Adipose tissue (tissue), 3 donors: ENCODE results near the gene FUS. TPM values are rescaled to one million over a fixed set of nuclear protein-coding genes. Genes with fewer than 3 reads are reported as not detected.
A peak's percentile ranks its signal among the peaks of the same experiment; 100 is the strongest.
"Not testable (repeated sequence)": the region's sequence is repeated elsewhere in the genome, so short reads cannot be mapped to it uniquely, and the experiment has no call there.

Source experiments
- H3K27ac ChIP-seq: one replicate; pipeline ENCODE4 v1.5.1; 2013; ENCODE audit warnings: low read depth, low read length
- WGBS, 3 donors: extraction: QIAGEN DNeasy Blood & Tissue Kit; methylation state at CpG; one replicate each; pipeline ENCODE4 v1.1.7; 2013; 5-methylcytosine and 5-hydroxymethylcytosine counted together
- polyA plus RNA-seq, 3 donors: library from polyadenylated mRNA; stranded (reverse); fragments of 200-250 nt; gene quantifications; one replicate each; pipeline ENCODE4 v1.2.3, GENCODE V29; 2013
- donor health status: healthy with polysubstance abuse.
- donor health status: Bipolar disorder and iron deficiency.
- donor health status: healthy.

Gene FUS
- polyA plus RNA-seq: 100 to 1,000 TPM in 2 of 3 donors, 10 to 100 TPM in 1; 79.6 to 236 (median 213) TPM

DNA sequence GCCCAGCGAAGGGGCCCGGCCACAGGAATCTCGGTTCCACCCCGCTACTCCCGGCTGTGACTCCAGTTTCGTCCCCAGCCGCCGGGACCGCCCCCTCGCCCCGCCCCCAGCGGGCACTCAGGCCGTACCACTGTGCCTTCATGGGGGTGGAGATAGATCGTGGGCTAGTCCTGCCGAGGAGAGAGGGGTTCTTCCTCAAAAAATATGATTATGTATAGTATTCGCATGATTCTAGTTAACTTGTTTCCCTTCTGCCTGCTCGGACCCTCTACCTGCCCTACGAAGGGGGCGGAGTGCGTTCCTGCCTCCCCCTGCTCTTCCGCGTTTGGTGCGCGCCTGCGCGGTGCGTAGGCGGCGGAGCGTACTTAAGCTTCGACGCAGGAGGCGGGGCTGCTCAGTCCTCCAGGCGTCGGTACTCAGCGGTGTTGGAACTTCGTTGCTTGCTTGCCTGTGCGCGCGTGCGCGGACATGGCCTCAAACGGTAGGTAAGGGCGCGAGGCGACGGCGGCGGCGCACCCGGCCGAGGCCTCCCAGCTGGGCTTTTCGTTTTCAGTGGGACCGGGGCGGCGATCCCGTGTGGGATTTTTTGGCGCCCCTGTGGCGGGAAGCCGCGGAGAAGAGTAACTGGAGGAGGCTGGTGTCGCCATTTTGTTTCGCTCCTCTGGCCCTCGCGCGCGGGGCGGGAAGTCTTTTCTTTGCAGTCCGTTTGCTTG lies at the start of gene FUS:
Gene FUS, plus strand, starts transcription at position 393 of the 713 bp plus-strand sequence. Its CDS starts 76 bp downstream, at position 469.
- 0% methylated on average over 69 of the region's 69 CpGs for WGBS, 3 donors
- peak within 1 kb of the TSS; percentile 98 for H3K27ac ChIP-seq

DNA sequence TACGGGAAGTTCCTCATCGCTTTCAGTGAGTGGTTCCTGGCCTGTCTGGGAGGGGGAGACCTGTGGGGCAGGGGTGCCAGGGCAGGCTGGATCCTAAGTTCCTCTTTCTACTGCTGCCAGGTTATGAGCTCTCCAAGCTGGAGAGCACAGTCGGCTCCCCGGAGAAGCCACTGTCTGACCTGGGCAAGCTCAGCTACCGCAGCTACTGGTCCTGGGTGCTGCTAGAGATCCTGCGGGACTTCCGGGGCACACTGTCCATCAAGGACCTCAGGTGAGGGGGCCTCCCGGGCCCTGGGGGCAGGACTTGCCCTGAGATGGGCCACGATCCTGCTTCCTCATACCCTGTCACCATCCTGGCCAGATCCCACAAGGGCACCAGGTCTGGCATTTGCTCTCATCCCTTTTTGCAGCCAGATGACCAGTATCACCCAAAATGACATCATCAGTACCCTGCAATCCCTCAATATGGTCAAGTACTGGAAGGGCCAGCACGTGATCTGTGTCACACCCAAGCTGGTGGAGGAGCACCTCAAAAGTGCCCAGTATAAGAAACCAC lies 49.5 kb upstream of the FUS start:
- 40 to 73% (median 72%) methylated on average over 10 of the region's 10 CpGs for WGBS, 3 donors
- no peak overlapping the region for H3K27ac ChIP-seq

DNA sequence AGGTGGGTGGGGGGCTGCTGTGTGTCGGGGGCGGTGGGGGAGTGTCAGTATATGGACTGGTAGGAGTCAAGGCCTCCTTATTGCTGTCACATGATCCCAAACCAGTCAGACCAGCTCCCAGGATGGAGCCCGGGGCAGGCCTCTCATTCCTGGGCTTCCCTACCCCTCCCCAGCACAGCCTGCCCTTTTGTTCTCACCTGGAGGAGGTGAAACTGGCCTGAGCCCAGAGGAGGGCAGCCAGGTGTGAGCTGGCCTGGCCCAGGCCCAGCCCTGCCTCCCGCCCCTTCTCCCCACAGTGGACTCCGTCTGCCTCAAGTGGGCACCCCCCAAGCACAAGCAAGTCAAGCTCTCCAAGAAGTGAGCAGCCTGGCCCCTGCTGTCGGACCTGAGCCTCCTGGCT lies 49.0 kb upstream of the FUS start:
- H3K27ac ChIP-seq: no peak overlapping the region
- 31 to 89% (median 88%) methylated on average over 6 of the region's 6 CpGs for WGBS, 3 donors

GRCh38 chr16:31131416-31131815 lies 48.5 kb upstream of the FUS start:
- WGBS, 3 donors: 65 to 91% (median 84%) methylated on average over 11 of the region's 11 CpGs
- no peak overlapping the region for H3K27ac ChIP-seq

DNA sequence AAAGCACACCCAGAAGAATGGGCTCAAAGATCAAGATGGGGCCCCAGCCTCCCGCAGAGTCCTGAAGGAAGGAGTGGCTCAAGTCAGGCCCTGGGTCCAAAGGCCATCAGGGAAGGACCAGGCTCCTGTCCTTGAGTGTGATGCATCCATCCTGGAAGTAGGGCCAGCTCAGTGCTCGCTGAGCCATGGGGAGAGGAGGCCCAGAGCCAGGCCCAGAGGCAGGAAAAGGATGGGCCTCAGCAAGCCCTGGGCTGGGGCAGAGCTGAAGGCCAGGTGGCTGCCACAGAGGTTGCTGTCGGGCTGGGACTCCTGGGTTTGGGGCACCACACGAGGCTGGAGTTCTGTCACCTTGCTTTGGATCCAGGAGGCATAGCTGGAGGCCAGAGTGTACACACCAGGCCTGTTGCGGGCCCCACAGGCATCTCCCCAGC lies 48.1 kb upstream of the FUS start:
- H3K27ac ChIP-seq: no peak overlapping the region

DNA sequence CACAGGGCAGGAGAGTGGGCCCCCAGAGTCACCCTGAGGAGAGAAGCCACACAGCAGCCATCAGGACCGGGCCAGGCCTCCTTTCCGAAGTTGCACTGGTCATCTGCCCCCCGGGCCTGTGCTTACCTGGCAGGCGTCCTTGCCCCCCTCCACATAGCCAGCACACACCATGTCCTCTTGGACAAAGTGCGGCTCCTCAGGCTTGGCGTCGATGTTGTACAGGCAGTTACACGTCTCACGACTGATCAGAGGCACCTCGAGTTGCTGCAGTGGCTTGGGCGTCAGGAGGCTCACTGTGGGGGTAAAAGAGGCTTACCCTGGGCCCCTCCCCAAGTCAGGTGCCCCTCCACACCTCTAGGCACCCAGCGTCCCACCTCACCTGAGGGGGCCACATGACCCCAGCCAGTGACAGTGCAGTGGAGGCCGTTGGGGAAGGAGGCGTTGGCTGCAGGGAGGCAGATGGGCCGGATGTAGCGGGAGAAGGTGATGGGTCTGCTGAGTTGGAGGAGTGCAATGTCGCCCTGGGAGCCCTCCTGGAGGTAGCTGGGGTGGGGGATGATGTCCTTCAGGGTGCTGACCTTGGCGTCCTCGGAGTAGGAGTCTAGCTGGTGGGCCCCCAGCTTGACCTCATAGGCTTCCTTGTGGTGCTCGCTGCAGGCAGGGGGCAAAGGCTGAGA lies 47.5 kb upstream of the FUS start:
- H3K27ac ChIP-seq: no peak overlapping the region
- 80 to 90% (median 89%) methylated on average over 20 of the region's 20 CpGs for WGBS, 3 donors

More for the DNA sequence above, 48.1 kb upstream of the FUS start:
- WGBS, 3 donors: 48 to 89% (median 80%) methylated on average over 5 of the region's 5 CpGs

DNA sequence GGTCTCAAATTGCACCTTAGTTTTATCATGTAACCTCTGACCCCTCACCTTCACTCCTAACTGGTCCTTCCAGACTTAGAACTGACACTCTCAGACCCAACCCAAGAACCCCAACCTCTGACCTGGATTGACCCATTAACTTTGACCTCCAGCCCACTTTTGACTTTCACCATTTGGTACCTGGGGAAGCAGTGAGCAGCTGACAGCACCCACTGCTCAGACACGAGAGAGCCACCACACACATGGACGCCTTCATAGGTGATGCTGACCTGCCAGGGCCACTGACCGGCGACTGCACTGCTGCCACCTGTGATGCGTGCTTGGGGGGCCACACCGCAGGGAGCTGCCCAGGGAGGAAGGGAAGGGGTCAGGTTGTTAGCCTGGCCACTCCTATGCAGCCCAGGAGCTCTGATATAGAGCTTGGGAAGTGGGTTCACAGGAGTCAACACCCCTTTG lies 46.9 kb upstream of the FUS start:
- no peak overlapping the region for H3K27ac ChIP-seq
- WGBS, 3 donors: 67 to 93% (median 84%) methylated on average over 6 of the region's 6 CpGs

GRCh38 chr16:31134091-31134571 lies 45.8 kb upstream of the FUS start:
- 14 to 35% (median 34%) methylated on average over 5 of the region's 5 CpGs for WGBS, 3 donors

DNA sequence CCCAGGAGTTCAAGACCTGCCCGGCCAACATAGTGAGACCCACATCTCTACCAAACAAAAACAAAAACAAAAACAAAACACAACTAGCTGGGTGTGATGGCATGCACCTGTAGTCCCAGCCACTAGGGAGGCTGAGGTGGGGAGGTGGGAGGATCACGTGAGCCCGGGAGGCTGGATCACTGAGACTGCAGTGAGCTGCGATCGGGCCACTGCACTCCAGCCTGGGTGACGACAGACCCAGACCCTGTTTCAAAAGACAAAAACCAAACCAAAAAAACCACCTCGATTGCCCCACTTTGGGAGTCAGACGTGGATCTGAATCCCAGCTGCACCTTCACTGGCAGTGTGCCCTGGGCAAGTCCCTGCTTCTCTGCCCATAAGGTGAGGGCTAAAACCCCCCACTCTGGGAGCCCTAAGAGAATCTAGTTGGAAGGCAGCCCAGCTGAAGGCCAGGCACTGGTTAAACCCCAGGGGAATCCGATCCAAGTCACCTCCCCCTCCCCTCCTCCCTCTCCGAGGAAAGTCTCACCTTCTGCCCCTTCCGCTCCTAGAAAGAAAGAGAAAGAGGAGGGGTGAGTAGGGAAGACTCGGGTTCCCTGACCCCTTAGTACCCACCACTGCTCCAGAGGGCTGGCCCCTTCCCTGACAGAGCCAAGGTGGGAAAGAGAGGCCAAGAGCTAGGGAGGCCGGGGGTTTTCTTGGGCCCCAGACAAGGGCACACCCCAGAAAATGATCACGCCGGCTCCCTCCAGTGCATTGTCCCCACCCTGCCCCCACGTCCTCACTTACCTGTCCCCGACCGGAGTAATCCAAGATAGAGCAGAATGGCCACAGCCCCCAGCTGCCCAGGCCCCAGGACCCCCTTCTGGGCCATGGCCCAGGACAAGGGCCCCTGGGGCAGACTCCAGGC lies 45.1 kb upstream of the FUS start:
- H3K27ac ChIP-seq: no peak overlapping the region
- WGBS, 3 donors: 15 to 39% (median 34%) methylated on average over 17 to 18 of the region's 18 CpGs

More at GRCh38 chr16:31134091-31134571, 45.8 kb upstream of the FUS start:
- no peak overlapping the region for H3K27ac ChIP-seq

- no peak within 1 kb of the TSS for H3K27ac ChIP-seq
- 9 to 69% (median 61%) methylated on average over 22 of the region's 22 CpGs for WGBS, 3 donors
These were observed 44.2 kb upstream of the FUS start, which contains the start of gene PRSS8 for GRCh38 chr16:31135535-31136286. Gene PRSS8 (minus strand): TSS chr16:31135727. CDS start chr16:31135498, 229 bp downstream.

GRCh38 chr16:31136287-31136662 lies 43.7 kb upstream of the FUS start:
- 80 to 90% (median 89%) methylated on average over 6 of the region's 6 CpGs for WGBS, 3 donors
- no peak overlapping the region for H3K27ac ChIP-seq

GRCh38 chr16:31136822-31137499 lies 43.0 kb upstream of the FUS start:
- 87 to 88% (median 88%) methylated on average over 20 of the region's 20 CpGs for WGBS, 3 donors
- H3K27ac ChIP-seq: not testable (repeated sequence)

DNA sequence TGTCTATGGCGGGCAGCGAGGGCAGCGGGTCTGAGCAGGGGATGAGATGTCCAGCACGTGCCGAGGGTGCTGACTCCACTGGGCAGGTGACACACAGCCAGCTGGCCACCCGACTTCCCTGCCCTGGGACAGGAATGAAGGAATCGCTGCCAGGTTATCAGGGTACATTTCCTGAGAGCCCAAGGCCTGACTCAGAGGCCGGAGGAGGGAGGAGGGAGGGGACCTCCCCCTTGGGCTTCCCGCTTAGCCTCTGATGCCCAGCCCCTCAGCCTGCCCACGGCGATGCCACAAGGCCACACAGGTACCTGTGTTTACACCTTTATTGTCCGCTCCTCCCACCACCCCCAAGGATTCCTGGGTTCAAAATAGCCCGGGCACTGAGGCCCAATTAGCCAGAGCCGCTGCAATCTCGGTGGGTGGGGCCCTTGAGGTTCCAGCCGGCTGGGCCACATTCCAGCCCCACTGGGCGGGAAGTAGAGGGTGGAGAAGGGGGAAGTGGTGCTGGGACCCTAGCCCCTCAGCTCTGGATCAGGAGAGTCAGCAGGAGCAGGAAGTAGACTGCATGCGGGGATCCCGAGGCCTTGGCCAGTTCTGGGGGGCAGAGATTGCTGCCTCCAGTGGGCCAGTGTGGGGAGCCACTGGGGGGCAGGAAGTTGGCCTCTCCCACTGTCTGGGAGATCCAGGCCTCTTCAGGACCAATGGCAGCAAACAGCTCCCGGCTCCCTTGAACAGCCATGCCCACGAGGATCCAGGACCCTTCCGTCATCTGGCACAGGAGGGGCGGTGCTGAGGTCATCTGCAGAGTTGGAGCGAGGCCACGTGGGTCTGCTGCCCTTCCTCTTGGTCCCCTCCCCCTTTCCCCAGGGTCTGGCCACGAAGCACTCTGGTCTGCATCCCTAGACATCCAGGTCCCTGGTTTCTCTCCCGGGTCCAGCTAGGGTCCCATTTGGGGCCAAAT lies 41.0 kb upstream of the FUS start:
- no peak overlapping the region for H3K27ac ChIP-seq
- 42 to 62% (median 56%) methylated on average over 26 to 27 of the region's 27 CpGs for WGBS, 3 donors

DNA sequence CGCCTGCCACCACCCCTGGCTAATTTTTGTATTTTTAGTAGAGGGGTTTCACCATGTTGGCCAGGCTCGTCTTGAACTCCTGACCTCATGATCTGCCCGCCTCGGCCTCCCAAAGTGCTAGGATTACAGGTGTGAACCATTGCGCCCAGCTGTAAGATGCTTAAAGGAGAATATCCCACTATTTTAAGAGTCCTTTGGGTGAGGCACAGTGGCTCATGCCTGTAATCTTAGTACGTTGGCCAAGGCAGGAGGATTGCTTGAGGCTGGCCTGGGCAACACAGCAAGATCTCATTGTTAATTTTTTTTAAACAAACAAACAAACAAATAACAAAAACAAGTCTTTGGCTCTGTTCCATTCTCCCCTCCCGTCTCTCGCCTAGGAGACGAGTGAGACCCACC lies 38.9 kb upstream of the FUS start:
- H3K27ac ChIP-seq: not testable (repeated sequence)
- WGBS, 3 donors: 88 to 92% (median 91%) methylated on average over 9 of the region's 9 CpGs

DNA sequence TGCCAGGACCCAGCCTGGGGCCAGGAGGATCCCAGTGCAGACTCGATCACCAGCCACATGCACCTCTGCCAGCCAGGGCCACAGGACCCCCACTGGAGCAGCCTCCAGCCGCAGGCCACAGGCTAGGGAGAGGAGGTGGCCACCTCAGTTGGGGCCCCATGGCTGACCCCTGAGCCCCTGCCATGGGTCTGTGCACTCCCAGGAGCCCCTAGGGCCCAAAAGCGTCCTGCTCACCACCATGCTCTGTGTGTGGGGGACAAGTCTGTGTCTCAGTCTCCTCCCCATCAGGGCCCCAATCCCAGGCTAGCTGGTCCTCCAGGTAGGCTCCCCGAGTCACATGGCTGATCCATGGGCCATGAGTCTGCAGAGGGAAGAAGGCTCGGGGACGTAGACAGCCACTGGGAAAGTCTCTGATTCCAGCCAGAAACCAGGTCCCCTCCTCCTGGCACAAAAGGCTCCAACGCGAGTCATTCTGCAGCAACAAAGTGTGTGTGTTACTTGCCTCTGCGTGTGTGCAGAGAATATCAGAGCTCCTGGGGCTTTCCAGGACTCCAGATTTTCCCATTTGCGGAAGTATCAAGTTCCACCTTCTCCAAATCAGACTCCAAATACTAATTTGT lies 38.3 kb upstream of the FUS start:
- no peak overlapping the region for H3K27ac ChIP-seq
- 16 to 29% (median 28%) methylated on average over 10 of the region's 10 CpGs for WGBS, 3 donors
